ENCODE data around the gene PDSS2.
"Not testable (repeated sequence)": the region's sequence is repeated elsewhere in the genome, so short reads cannot be mapped to it uniquely, and the experiment has no call there.

PDSS2 gene

GRCh38 chr6:107185391-107185970, 273.9 kb downstream of the PDSS2 start:
- in situ Hi-C loops (cut with MboI; ENCODE audit: low sequenced_read_pairs): no loop called here

DNA sequence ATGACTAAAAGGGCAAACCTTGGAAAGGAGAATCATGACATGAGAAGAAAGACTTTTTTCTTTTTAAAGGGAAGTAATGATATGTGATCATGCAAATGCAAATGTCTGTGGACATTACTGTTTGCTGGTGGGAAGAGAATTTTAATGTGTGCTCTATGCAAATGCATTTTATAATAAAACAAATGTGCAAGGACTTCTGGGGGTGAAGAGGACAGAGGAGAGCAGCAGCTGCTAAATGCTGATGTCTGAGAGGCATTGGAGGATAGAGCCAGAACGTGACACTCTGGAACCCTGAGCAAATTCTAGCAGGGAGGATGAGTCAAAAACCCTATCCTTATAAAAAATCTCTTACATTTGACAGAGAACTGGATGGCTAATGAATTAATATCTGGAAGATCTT, 274.9 kb downstream of the PDSS2 start:
- in situ Hi-C loops (cut with MboI; ENCODE audit: low sequenced_read_pairs): no loop called here

- in situ Hi-C loops (cut with MboI; ENCODE audit: low sequenced_read_pairs): no loop called here
These were observed 279.3 kb downstream of the PDSS2 start for GRCh38 chr6:107180099-107180498.

DNA sequence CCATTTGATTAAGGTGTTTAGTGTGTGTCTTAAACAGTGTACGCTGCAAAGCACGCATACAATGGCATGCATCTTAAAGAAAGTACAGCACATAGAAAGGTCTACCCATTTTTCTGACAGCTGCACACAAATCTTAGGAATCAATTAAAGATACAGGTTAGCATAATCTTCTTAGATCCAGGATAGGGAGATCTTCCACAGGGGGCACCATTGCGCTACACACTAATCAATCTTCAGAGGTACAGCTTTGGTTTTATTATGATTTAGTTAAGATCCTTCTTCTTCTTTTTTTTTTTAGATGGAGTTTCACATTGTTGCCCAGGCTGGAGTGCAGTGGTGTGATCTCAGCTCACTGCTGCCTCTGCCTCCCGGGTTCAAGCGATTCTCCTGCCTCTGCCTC, 280.4 kb downstream of the PDSS2 start:
- in situ Hi-C loops (cut with MboI; ENCODE audit: low sequenced_read_pairs): no loop called here

DNA sequence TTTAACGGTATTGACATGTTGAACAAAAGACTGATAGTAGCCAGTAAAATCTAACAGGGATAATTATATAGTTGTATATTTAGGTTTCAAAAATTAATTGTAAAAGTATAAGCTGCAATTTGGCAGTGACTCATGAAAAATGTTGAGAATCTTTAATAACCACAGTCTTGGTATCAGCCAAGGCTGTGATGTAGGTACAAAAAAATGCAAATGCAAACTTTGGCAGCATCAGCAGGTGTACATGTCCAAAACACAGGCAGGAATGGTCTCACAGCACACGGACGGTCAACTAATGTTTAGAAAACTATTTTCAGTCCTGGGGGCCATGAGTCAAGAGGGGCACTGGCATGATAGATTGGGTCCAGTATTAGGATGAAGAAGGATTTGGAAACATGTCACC, 285.6 kb downstream of the PDSS2 start:
- in situ Hi-C loops (cut with MboI; ENCODE audit: low sequenced_read_pairs): no loop called here

GRCh38 chr6:107171513-107171912, 287.9 kb downstream of the PDSS2 start:
- in situ Hi-C loops (cut with MboI; ENCODE audit: low sequenced_read_pairs): no loop called here

- in situ Hi-C loops (cut with MboI; ENCODE audit: low sequenced_read_pairs): not testable (repeated sequence)
These were observed 295.1 kb downstream of the PDSS2 start for GRCh38 chr6:107164299-107164698.

GRCh38 chr6:107161521-107161920, 297.8 kb downstream of the PDSS2 start:
- in situ Hi-C loops (cut with MboI; ENCODE audit: low sequenced_read_pairs): no loop called here

- in situ Hi-C loops (cut with MboI; ENCODE audit: low sequenced_read_pairs): no loop called here
These were observed 302.7 kb downstream of the PDSS2 start for GRCh38 chr6:107156617-107157016.

- in situ Hi-C loops (cut with MboI; ENCODE audit: low sequenced_read_pairs): no loop called here
These were observed 304.6 kb downstream of the PDSS2 start for GRCh38 chr6:107154801-107155160.

DNA sequence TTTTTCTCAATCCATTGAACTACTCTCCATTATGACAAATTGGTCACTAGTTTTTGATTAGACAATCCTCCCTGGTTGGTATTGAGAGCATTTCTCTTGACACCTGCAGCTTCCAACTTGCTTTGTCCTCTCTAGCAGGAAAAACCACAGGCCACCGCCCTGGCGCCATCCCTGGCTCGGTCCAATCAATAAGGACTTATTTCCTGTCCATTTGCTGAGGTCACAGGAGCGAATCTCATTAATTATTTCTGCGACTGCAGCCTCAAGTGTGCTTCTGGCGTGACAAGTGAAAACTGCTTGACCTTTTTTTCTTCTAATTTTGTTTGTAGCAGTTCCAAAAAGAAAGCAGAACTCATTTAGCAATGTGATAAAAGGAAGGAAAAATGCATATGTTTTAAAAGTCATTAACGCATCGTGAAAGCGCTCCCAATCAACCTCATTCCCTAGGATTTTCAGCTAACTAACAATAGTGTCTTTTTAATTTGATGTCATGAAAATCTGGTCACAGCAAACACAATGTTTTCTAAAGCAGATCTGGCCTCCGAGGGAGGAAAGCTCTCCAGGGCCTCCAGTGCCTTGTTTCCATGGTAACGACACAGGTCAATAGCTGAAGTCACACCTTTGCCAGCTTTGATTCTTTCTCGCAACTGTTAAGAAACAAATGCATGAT, 305.1 kb downstream of the PDSS2 start:
- in situ Hi-C loops (cut with MboI; ENCODE audit: low sequenced_read_pairs): no loop called here

DNA sequence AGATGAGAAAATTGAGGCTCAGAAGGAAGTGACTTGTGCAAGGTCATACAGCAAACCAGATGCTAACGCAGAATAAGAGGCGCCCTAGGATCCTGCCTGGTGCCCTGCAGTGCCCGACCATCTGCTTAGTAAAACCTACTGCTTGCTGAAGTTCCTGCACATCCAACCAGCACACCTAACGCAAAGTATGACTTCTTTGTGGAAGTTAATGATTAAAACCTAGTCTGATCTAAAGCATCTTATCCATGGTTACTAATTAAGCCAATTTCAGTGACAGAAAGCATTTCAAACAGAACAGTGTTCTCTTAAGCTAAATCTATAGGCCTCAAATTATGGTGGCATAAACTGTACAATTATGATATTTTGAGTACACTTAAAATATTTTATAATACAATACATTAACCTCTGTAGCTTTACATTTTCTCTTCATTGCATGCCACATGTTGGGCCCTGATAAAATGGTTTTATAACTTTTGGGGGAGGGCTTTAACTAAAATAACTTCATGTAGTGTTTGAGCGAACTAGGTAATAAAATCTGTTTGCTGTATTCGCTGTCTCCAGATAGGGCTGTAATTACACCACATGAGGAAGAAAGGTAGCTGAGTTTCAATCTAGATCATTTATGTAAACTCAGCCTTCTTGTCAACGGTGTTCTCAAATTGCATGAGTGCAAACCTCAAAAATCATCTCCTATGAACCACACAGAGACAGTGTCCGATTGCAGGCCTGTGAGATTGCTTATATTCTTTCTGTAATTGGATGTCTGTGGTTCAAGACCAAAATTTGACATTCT, 306.5 kb downstream of the PDSS2 start:
- in situ Hi-C loops (cut with MboI; ENCODE audit: low sequenced_read_pairs): no loop called here

DNA sequence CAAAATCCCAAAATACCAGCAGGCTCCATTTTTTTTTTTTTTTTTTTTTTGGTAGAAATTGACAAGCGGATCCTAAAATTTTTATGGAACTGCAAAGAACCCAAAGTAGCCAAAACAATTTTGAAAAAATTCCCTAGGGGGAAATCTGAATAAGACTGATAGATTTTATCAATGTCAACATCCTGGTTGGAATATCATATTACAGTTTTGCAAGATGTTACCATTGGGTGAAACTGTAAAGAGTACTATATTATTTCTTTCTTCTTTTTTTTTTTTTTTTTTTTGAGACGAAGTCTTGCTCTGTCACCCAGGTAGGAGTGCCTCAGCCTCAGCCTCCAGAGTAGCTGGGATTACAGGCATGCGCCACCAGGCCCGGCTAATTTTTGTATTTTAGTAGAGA, 314.7 kb downstream of the PDSS2 start:
- in situ Hi-C loops (cut with MboI; ENCODE audit: low sequenced_read_pairs): no loop called here

GRCh38 chr6:107144014-107144413, 315.4 kb downstream of the PDSS2 start:
- in situ Hi-C loops (cut with MboI; ENCODE audit: low sequenced_read_pairs): no loop called here

GRCh38 chr6:107140581-107140980, 318.8 kb downstream of the PDSS2 start:
- in situ Hi-C loops (cut with MboI; ENCODE audit: low sequenced_read_pairs): no loop called here

DNA sequence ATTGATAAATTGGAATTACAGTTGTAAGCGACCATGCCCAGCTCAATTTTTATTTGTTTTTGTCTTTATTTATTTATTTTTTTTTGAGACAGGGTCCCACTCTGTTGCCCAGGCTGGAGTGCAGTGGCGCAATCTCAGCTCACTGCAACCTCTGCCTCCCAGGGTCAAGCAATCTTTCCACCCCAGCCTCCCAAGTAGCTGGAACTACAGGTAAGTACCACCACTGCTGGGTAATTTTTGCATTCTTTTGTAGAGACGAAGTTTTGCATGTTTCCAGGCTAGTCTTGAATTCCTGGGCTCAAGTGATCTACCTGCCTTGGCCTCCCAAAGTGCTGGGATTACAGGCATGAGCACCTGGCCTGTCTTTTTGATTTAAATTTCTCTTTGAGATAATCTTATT, 323.0 kb downstream of the PDSS2 start:
- in situ Hi-C loops (cut with MboI; ENCODE audit: low sequenced_read_pairs): not testable (repeated sequence)

DNA sequence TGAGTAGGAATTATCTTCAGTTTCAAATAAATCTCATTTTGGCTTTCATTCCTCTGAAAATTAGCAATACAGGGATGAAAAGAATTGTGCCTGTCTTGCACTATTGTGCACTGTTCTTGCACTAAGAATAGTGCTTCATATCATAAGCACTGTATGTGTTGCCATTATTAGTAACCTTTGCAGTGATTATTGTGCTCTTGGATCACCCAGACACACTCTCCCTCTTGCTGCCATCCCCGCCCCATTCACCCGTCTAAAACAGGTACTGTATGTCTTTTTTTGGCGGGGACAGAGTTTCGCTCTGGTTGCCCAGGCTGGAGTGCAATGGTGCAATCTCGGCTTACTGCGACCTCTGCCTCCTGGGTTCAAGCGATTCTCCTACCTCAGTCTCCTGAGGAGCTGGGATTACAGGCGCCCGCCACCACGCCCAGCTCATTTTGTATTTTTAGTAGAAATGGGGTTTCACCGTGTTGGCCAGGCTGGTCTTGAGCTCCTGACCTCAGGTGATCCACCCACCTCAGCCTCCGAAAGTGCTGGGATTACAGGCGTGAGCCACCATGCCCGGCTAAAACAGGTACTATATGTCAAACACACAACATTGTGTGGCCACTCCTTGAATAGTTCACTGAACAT, 324.2 kb downstream of the PDSS2 start:
- in situ Hi-C loops (cut with MboI; ENCODE audit: low sequenced_read_pairs): not testable (repeated sequence)

- in situ Hi-C loops (cut with MboI; ENCODE audit: low sequenced_read_pairs): no loop called here
These were observed 326.9 kb downstream of the PDSS2 start for GRCh38 chr6:107132330-107132954.

- in situ Hi-C loops (cut with MboI; ENCODE audit: low sequenced_read_pairs): no loop called here
These were observed 329.9 kb downstream of the PDSS2 start for GRCh38 chr6:107129370-107129925.

- in situ Hi-C loops (cut with MboI; ENCODE audit: low sequenced_read_pairs): no loop called here
These were observed 330.8 kb downstream of the PDSS2 start for GRCh38 chr6:107128577-107128976.

DNA sequence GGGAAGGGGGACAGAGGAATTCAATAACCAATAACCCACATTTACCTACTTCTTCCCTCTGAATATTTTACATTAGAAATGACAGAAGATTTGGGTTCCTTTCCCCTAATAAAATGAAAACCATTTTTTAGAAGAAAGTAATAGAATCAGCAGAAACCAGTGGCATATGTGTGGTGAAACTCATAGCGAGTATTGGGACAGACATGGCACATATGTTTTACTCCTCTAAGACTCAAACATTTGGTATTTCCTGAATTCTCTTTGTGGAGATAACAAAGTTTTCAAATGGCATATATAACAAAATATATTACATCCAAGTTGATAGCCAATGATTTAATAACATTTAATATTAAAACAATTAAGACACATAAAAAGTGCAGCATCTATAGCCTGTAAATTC, 331.2 kb downstream of the PDSS2 start:
- in situ Hi-C loops (cut with MboI; ENCODE audit: low sequenced_read_pairs): no loop called here
